Esophagus muscularis mucosa (tissue), 4 donors: ENCODE results near the gene UBAC1. TPM values are rescaled to one million over a fixed set of nuclear protein-coding genes. Genes with fewer than 3 reads are reported as not detected.

ENCODE experiments used
- DNase-seq: peaks from one replicate; pipeline ENCODE4 v3.0.0-alpha.2; 2017; ENCODE audit errors: extremely low spot score
- H3K27ac ChIP-seq, 4 donors: fragments of 200-600 bp; sonication (generic); replicated peaks in 1 of 4; 1 replicate in 3 of 4; 2 replicates in 1 of 4; pipeline ENCODE4 v1.5.1; 2016 to 2019; ENCODE audit warnings: mild to moderate bottlenecking in 1 of 4
- H3K27me3 ChIP-seq, 4 donors: fragments of 200-600 bp; sonication (generic); one replicate each; pipeline versions ENCODE4 v1.5.1 to v1.6.0; 2016 to 2019
- H3K36me3 ChIP-seq, 4 donors: fragments of 200-600 bp; sonication (generic); one replicate each; pipeline ENCODE4 v1.5.1; 2016 to 2019
- H3K4me1 ChIP-seq, 4 donors: fragments of 200-600 bp; sonication (generic); one replicate each; pipeline ENCODE4 v1.5.1; 2016 to 2019
- H3K4me3 ChIP-seq, 4 donors: fragments of 200-600 bp; sonication (generic); 1 replicate in 2 of 4; 2 replicates in 2 of 4; pipeline ENCODE4 v1.5.1; 2016 to 2019; ENCODE audit warnings: mild to moderate bottlenecking in 4 of 4, moderate library complexity in 1 of 4
- H3K9me3 ChIP-seq, 4 donors: fragments of 200-600 bp; sonication (generic); 1 replicate in 3 of 4; 2 replicates in 1 of 4; pipeline ENCODE4 v1.5.1; 2016 to 2019
- EP300 ChIP-seq: sonication (generic); formaldehyde crosslinking; IDR thresholded peaks from one replicate; pipeline ENCODE4 v1.6.1; 2017; ENCODE audit warnings: antibody characterized with exemption
- POLR2A ChIP-seq: fragments of 450-650 bp; IDR thresholded peaks from one replicate; pipeline ENCODE4 v1.6.1; 2017; ENCODE audit warnings: antibody characterized with exemption, moderate library complexity, mild to moderate bottlenecking, low read depth
- POLR2AphosphoS5 ChIP-seq, 2 donors: sonication (generic); formaldehyde crosslinking; IDR thresholded peaks; one replicate each; pipeline ENCODE4 v1.6.1; 2017; ENCODE audit warnings: antibody characterized with exemption in 2 of 2
- WGBS: methylation state at CpG from one replicate; pipeline ENCODE4 v1.1.5; 2018; 5-methylcytosine and 5-hydroxymethylcytosine counted together
- intact Hi-C: fragments of 100-400 bp; cut with DNase I; formaldehyde crosslinking; loops from one replicate; pipeline ENCODE4 v1.15.1; 2023
- total RNA-seq, 4 donors: library from RNA; depleted of rRNA; stranded (reverse); fragments of >200 nt; gene quantifications; one replicate each; pipeline versions ENCODE4 v1.1.0 to v1.2.1, GENCODE V29; 2016
- TF ChIP-seq, protein P1 (sequence below), 3 experiments: fragments of 200-600 bp in 2 of 3; fragments of 450-650 bp in 1 of 3; sonication (generic) in 2 of 3; IDR thresholded peaks; one replicate each; pipeline ENCODE4 v1.5.1; 2017 to 2019; ENCODE audit warnings: antibody characterized with exemption in 3 of 3, mild to moderate bottlenecking in 2 of 3, moderate library complexity in 1 of 3

UBAC1 gene
- total RNA-seq, 4 donors from 2014 or later, result 61.6 to 77.2 (median 67.3) TPM

DNA sequence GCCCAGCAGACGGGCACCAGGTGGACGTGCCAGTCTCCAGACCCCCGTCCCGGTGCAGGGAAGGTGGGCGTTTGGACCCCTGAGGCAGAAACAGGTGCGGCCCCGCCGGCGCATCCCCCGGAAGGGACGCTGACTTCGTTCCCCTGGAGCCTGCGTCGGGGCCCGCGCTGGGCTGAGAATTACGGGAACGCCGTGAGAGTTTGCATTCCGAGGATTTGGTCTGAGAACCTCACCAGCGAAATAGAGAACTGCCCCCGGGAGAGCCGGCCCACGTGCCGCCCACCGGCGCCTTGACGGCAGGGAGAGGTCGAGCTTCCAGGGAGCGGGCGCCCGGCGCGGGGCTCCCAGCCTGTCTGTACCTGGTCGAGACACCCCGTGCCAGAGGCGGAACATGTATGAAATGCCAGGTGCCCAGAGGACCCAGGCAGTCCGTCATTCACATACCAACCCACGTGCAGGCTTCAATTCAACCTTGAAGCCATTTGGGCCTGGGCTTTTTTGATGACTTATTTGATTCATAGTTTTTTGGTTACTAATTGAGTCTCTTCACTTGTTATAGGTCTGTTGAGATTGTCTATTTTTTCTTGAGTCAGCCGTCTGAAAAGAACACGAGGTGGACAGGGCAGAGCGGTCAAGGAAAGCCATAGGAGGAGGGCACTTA is 53.0 kb downstream of the UBAC1 start:
- intact Hi-C loops, result no loop called here
- Histone ChIP-seq H3K27ac (peak overlapping the region; percentile 78 to 86 (median 82)), H3K36me3 (peaks cover 0 to 29% (median 24%) of the 10 kb centered on the region in 4 donors), H3K4me1 (peaks cover 36 to 55% (median 43%) of the 10 kb centered on the region in 4 donors), H3K4me3 (peak overlapping the region; percentile 83 to 93 (median 92)), H3K27me3 (no peaks in the 10 kb centered on the region), H3K9me3 (peaks cover 0 to 10% (median 0%) of the 10 kb centered on the region in 4 donors)
- TF ChIP-seq, protein P1, sequence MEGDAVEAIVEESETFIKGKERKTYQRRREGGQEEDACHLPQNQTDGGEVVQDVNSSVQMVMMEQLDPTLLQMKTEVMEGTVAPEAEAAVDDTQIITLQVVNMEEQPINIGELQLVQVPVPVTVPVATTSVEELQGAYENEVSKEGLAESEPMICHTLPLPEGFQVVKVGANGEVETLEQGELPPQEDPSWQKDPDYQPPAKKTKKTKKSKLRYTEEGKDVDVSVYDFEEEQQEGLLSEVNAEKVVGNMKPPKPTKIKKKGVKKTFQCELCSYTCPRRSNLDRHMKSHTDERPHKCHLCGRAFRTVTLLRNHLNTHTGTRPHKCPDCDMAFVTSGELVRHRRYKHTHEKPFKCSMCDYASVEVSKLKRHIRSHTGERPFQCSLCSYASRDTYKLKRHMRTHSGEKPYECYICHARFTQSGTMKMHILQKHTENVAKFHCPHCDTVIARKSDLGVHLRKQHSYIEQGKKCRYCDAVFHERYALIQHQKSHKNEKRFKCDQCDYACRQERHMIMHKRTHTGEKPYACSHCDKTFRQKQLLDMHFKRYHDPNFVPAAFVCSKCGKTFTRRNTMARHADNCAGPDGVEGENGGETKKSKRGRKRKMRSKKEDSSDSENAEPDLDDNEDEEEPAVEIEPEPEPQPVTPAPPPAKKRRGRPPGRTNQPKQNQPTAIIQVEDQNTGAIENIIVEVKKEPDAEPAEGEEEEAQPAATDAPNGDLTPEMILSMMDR (IDR thresholded peaks at IDR 0.05), result no peak
- TF ChIP-seq POLR2AphosphoS5 (IDR thresholded peaks at IDR 0.05), result no peak
- TF ChIP-seq POLR2A, result no peak
- TF ChIP-seq EP300, result no peak
- no peak for DNase-seq
- 57% methylated on average over 8 of the region's 42 CpGs for WGBS

DNA sequence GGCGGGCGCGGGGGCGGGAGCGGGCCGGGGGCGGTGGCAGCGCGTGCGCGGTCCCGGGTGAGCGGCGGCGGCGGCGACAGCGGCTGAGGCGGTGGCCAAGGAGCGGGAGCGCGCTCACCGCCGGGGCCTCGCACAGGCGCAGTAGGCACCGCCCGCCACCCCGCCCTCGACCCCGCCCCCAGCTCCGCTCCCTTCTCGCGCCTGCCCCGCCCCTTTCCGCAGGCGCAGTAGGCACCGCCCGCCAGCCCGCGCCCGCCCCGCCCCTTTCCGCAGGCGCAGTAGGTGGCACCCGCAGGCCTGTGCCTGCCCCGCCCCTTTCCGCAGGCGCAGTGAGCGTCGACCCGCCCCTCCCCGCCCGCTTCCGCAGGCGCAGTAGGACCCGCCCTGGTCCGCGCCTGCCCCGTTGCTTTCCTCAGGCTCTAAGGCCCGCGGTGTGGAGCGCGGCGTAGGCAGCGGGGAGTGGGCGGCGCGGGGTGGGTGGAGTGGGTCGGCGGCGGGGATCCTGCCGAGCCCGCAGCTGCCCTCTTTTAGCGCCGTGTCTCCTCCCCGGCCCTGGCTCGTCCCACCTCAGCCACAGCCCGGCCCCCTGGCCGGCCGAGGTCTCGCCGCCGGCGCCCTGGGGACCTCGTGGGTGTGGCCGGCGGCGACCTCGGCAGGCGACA is 53.6 kb downstream of the UBAC1 start, which contains the start of gene CAMSAP1:
Gene CAMSAP1 (minus strand): TSS at position 116 of the 662 bp plus-strand sequence. CDS start 387 bp downstream, outside the sequence.
- Histone ChIP-seq H3K4me3 (peak within 1 kb of the TSS; percentile 83 to 93 (median 92)), H3K27ac (peak within 1 kb of the TSS; percentile 78 to 86 (median 82)), H3K4me1 (peaks cover 41 to 61% (median 47%) of the 10 kb centered on the region in 4 donors), H3K27me3 (no peaks in the 10 kb centered on the region), H3K36me3 (peaks cover 0 to 23% (median 17%) of the 10 kb centered on the region in 4 donors), H3K9me3 (peaks cover 0 to 5% (median 0%) of the 10 kb centered on the region in 4 donors)
- intact Hi-C loops, result loop anchor here (2.0 kb wide), 1 partner anchor 53 kb away; the partner anchor contains the start of gene UBAC1
- no CpG with 5 or more reads among the region's 91 CpGs for WGBS
- peak; percentile 97 for DNase-seq
- peak; percentile 45 for TF ChIP-seq POLR2A
- TF ChIP-seq, protein P1 (IDR thresholded peaks at IDR 0.05), result no peak
- peak; percentile 59 to 83 for TF ChIP-seq POLR2AphosphoS5 (IDR thresholded peaks at IDR 0.05)
- no peak for TF ChIP-seq EP300

DNA sequence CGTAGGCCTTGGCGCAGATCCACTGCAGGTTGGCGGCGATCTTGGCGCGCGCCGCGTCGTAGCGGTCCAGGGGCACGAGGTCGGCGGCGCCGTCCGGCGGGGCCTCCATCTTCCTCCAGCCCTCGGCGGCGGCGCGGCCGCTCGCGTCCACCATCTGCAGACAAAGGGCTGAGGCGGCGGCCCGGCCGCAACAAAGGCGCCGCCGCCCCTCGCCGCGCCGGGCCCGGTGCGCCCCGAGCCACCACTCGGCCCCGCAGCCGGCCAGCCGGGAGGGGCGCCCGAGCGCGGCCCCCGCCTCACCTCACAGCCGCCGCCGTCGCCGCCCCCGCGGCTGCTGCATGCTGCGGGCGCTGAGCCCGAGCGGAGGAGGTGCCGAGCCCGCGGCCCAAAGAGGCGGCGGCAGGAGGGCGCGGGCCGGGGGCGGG is 54.2 kb downstream of the UBAC1 start:
- no peak for DNase-seq
- intact Hi-C loops, result loop anchor here (2.0 kb wide), 1 partner anchor 54 kb away; the partner anchor contains the start of gene UBAC1
- H3K4me1 ChIP-seq, result peaks cover 41 to 64% (median 48%) of the 10 kb centered on the region in 4 donors

DNA sequence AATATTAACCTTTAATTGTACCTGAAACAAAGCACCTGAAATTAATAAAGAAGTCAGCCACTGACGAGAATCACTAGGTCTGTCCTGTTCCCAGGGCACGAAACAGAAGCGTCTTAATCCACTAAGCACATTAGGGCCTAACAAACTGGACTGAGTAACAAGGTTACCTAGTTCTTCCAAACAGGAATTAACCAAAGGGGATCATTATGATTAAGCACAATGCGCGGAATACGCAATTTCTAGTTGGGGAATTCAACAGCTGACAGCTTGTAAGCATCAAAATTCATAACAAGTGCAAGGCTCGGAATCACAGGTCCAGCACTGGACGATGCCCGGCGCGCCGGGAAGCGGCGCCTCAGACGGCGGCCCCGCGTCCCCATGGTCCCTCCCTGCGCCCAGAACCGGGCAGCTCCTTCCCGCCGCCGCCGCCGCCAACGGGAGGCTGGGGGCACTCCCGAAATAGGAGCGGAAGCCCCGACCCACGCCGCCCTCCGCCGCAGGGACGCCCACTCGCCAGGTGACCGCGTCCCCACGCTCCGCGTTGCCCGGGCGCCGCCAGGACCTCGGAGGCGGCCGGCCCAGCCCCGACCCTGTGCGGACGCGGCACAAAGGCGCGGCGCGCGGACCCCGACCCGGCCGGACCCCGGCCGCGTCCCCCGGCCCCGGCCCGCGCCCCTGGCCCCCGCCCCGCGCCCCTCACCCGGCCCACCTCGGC is 54.7 kb downstream of the UBAC1 start:
- no peak for DNase-seq
- TF ChIP-seq POLR2AphosphoS5 (IDR thresholded peaks at IDR 0.05) (peak in 1 of 2 donors; percentile 36), POLR2A (no peak), EP300 (no peak)
- TF ChIP-seq, protein P1 (IDR thresholded peaks at IDR 0.05), result no peak
- peak overlapping the region; percentile 83 to 93 (median 92) for H3K4me3 ChIP-seq
- H3K4me1 ChIP-seq, result peaks cover 41 to 64% (median 48%) of the 10 kb centered on the region in 4 donors
- intact Hi-C loops, result loop anchor here (2.0 kb wide), 1 partner anchor 54 kb away; the partner anchor contains the start of gene UBAC1
- no peaks in the 10 kb centered on the region for H3K27me3 ChIP-seq
- 2% methylated on average over 8 of the region's 70 CpGs for WGBS
- H3K36me3 ChIP-seq, result peaks cover 0 to 12% (median 6%) of the 10 kb centered on the region in 4 donors
- H3K9me3 ChIP-seq, result no peaks in the 10 kb centered on the region
- H3K27ac ChIP-seq, result peak overlapping the region; percentile 70 to 82 (median 72)

More for the DNA sequence above, 54.2 kb downstream of the UBAC1 start:
- no CpG with 5 or more reads among the region's 69 CpGs for WGBS
- TF ChIP-seq, protein P1 (IDR thresholded peaks at IDR 0.05), result no peak
- TF ChIP-seq EP300, result no peak
- no peak for TF ChIP-seq POLR2AphosphoS5 (IDR thresholded peaks at IDR 0.05)
- TF ChIP-seq POLR2A, result no peak
- no peaks in the 10 kb centered on the region for H3K27me3 ChIP-seq
- peak overlapping the region; percentile 70 to 82 (median 72) for H3K27ac ChIP-seq
- H3K36me3 ChIP-seq, result peaks cover 0 to 17% (median 12%) of the 10 kb centered on the region in 4 donors
- H3K9me3 ChIP-seq, result no peaks in the 10 kb centered on the region
- peak overlapping the region; percentile 83 to 93 (median 92) for H3K4me3 ChIP-seq
